Hepatocyte (in vitro differentiated cells): ENCODE results near the gene CATSPERE. TPM values are rescaled to one million over a fixed set of nuclear protein-coding genes. Genes with fewer than 3 reads are reported as not detected.
"Not testable (repeated sequence)": the region's sequence is repeated elsewhere in the genome, so short reads cannot be mapped to it uniquely, and the experiment has no call there.

ENCODE experiments used
- DNase-seq: peaks from one replicate; pipeline ENCODE4 v3.0.0-alpha.2; 2016; ENCODE audit warnings: low spot score
- H2AFZ ChIP-seq: fragments of 200-600 bp; sonication (generic); 2 replicates; pipeline ENCODE4 v1.6.0; 2016; ENCODE audit warnings: antibody characterized with exemption, mild to moderate bottlenecking
- H3K27ac ChIP-seq: fragments of 200-600 bp; sonication (generic); 2 replicates; pipeline ENCODE4 v1.5.1; 2016; ENCODE audit warnings: mild to moderate bottlenecking
- H3K27me3 ChIP-seq: fragments of 200-600 bp; sonication (generic); 2 replicates; pipeline ENCODE4 v1.6.1; 2016
- H3K36me3 ChIP-seq: fragments of 200-600 bp; sonication (generic); replicated peaks from 2 replicates; pipeline ENCODE4 v1.5.1; 2016; ENCODE audit warnings: low read depth; ENCODE audit not compliant: insufficient read depth
- H3K4me1 ChIP-seq: fragments of 200-600 bp; sonication (generic); 2 replicates; pipeline ENCODE4 v1.5.1; 2016; ENCODE audit warnings: mild to moderate bottlenecking, moderate library complexity; ENCODE audit not compliant: insufficient read depth
- H3K4me2 ChIP-seq: fragments of 200-600 bp; sonication (generic); 2 replicates; pipeline ENCODE4 v1.6.0; 2016
- H3K4me3 ChIP-seq: fragments of 200-600 bp; sonication (generic); 2 replicates; pipeline ENCODE4 v1.5.1; 2016; ENCODE audit warnings: mild to moderate bottlenecking
- H3K79me2 ChIP-seq: fragments of 200-600 bp; sonication (generic); 2 replicates; pipeline ENCODE4 v1.6.0; 2017; ENCODE audit warnings: mild to moderate bottlenecking
- H3K9me2 ChIP-seq: fragments of 200-600 bp; sonication (generic); replicated peaks from 2 replicates; pipeline ENCODE4 v1.6.0; 2017; ENCODE audit warnings: mild to moderate bottlenecking; ENCODE audit not compliant: insufficient read depth
- H3K9me3 ChIP-seq: fragments of 200-600 bp; sonication (generic); 2 replicates; pipeline ENCODE4 v1.5.1; 2016; ENCODE audit warnings: low read depth, mild to moderate bottlenecking
- H4K20me1 ChIP-seq: fragments of 200-600 bp; sonication (generic); 2 replicates; pipeline ENCODE4 v1.6.0; 2016; ENCODE audit warnings: mild to moderate bottlenecking; ENCODE audit not compliant: insufficient read depth, poor library complexity, severe bottlenecking
- CTCF ChIP-seq: fragments of 200-600 bp; sonication (generic); IDR thresholded peaks from 2 replicates; pipeline ENCODE4 v1.5.1; 2016; ENCODE audit warnings: antibody characterized with exemption, mild to moderate bottlenecking; ENCODE audit not compliant: poor library complexity
- EZH2 ChIP-seq: fragments of 200-600 bp; sonication (generic); IDR thresholded peaks from 2 replicates; pipeline ENCODE4 v1.6.1; 2016; ENCODE audit warnings: antibody characterized with exemption, mild to moderate bottlenecking, borderline replicate concordance
- EZH2phosphoT487 ChIP-seq: fragments of 200-600 bp; sonication (generic); IDR thresholded peaks from one replicate; pipeline ENCODE4 v1.6.1; 2018; ENCODE audit warnings: antibody characterized with exemption, mild to moderate bottlenecking, low read depth, moderate library complexity; ENCODE audit not compliant: unreplicated experiment, severe bottlenecking
- WGBS: methylation state at CpG from one replicate; pipeline ENCODE4 v1.1.6; 2016; ENCODE audit warnings: low lambda C conversion rate; ENCODE audit errors: missing lambda C conversion rate; 5-methylcytosine and 5-hydroxymethylcytosine counted together
- polyA plus RNA-seq: library from polyadenylated mRNA; unstranded; fragments of >200 nt; fragmentation: Nextera tagmentation; extraction: Ambion mirVana; gene quantifications from 2 replicates; pipeline ENCODE4 v1.2.1, GENCODE V29; 2016
- small RNA-seq: library from RNA; depleted of rRNA; stranded (forward); fragments of <200 nt; gene quantifications from one replicate; pipeline ENCODE3, GENCODE V24; 2014
- total RNA-seq: library from RNA; depleted of rRNA; stranded (reverse); fragments of >200 nt; gene quantifications from 2 replicates; pipeline ENCODE4 v1.2.3, GENCODE V29; 2014

CATSPERE gene
- total and polyA plus RNA-seq, 2 experiments from 2014 or later, result 1.0 to 2.3 TPM

DNA sequence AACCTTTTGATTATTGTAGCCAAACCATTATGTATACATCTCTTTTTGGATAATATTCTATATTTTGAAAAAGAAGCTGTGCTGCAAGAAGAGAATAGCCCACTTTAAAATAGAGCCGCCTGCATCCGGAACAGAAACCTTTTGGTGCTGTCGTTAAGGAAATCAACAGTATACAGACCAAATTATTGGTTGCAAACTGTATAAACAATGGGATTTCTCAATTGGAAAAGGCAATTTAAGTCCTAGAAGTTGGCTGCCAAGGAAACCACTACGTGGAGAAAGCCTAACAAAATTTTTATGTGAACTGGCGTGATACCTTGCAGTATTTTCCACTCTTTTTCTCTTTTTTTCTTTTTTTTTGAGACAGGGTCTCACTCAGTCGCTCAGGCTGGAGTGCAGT lies 217.6 kb downstream of the CATSPERE start:
- Histone ChIP-seq H3K4me1 (peaks cover 7% of the 10 kb centered on the region), H3K27me3 (no peaks in the 10 kb centered on the region), H3K9me2 (no peaks in the 10 kb centered on the region), H3K79me2 (peaks cover 81% of the 10 kb centered on the region), H3K4me2 (no peak overlapping the region), H3K4me3 (no peak overlapping the region), H3K27ac (no peak overlapping the region), H3K9me3 (no peaks in the 10 kb centered on the region), H2AFZ (no peak overlapping the region), H4K20me1 (peaks cover 15% of the 10 kb centered on the region), H3K36me3 (no peaks in the 10 kb centered on the region)
- TF ChIP-seq CTCF (no peak), EZH2phosphoT487 (no peak), EZH2 (no peak)
- DNase-seq, result peak; percentile 17
- 58% methylated on average over 6 of the region's 6 CpGs for WGBS

DNA sequence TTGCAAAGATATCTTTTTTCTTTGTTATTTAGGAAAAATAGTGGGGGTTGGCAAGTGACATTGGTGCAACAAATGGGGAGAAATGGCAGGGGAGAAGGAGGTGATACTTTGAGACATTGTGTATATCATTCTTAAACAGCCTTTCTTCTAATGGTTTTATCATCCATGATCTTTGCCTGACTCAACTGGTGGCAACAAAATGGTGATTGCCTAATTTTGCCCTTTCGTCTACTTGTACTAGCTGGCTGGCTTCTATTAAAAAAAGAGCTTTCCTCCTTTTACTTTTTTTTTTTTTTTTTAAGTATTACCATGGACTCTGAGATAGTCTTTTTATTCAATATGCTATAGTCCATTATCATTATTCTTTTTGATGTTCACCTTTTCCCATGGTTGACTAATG lies 219.6 kb downstream of the CATSPERE start:
- Histone ChIP-seq H3K36me3 (no peaks in the 10 kb centered on the region), H3K4me2 (no peak overlapping the region), H3K9me3 (no peaks in the 10 kb centered on the region), H3K9me2 (no peaks in the 10 kb centered on the region), H3K4me3 (no peak overlapping the region), H3K27ac (no peak overlapping the region), H3K4me1 (peaks cover 7% of the 10 kb centered on the region), H4K20me1 (peaks cover 12% of the 10 kb centered on the region), H3K79me2 (peaks cover 69% of the 10 kb centered on the region), H3K27me3 (no peaks in the 10 kb centered on the region), H2AFZ (no peak overlapping the region)
- TF ChIP-seq EZH2phosphoT487, result no peak
- TF ChIP-seq EZH2, result no peak
- no peak for TF ChIP-seq CTCF
- 100% methylated on average over 1 of the region's 1 CpG for WGBS
- no peak for DNase-seq

- H3K9me2 ChIP-seq, H2AFZ ChIP-seq, H3K27me3 ChIP-seq, H3K4me1 ChIP-seq, H3K4me3 ChIP-seq, H3K36me3 ChIP-seq, DNase-seq, H3K27ac ChIP-seq, H3K4me2 ChIP-seq, H3K9me3 ChIP-seq: not testable (repeated sequence)
- Histone ChIP-seq H3K79me2 (peaks cover 56% of the 10 kb centered on the region), H4K20me1 (peaks cover 12% of the 10 kb centered on the region)
- WGBS, result over 99% methylated on average over 4 of the region's 4 CpGs
Measured at GRCh38 chr1:244682087-244682486, 221.0 kb downstream of the CATSPERE start.

Small RNA genes lying within 50 kb of the gene (small RNA-seq; reads per million reads assigned to genes)
- gene CYCSP5, result not detected

Other genes with a start within 250 kb of the CATSPERE start
- gene ADSS2, start 9.4 kb upstream of the CATSPERE start, total RNA-seq, result 42.3 and 45.8 TPM in 2 replicates
- 24.2 and 27.2 TPM in 2 replicates for gene ADSS2, start 9.4 kb upstream of the CATSPERE start, polyA plus RNA-seq
- 48.2 and 48.6 TPM in 2 replicates for gene DESI2, start 191.9 kb downstream of the CATSPERE start, total RNA-seq
- gene DESI2, start 191.9 kb downstream of the CATSPERE start, polyA plus RNA-seq, result 20.5 and 31.5 TPM in 2 replicates